Stimulated activated CD4-positive, alpha-beta T cell treated with anti-CD3 and anti-CD28 coated beads, Interleukin-4, amount 100 ng/mL, for 1 hour (primary cell): ENCODE data around the gene SCFD2.
"Not testable (repeated sequence)": the region's sequence is repeated elsewhere in the genome, so short reads cannot be mapped to it uniquely, and the experiment has no call there.

Experiments
- DNase-seq: peaks from one replicate; pipeline ENCODE4 v3.0.0-alpha.2; 2020

SCFD2 gene

GRCh38 chr4:53236624-53237023 is 129.2 kb downstream of the SCFD2 start:
- DNase-seq: not testable (repeated sequence)

DNA sequence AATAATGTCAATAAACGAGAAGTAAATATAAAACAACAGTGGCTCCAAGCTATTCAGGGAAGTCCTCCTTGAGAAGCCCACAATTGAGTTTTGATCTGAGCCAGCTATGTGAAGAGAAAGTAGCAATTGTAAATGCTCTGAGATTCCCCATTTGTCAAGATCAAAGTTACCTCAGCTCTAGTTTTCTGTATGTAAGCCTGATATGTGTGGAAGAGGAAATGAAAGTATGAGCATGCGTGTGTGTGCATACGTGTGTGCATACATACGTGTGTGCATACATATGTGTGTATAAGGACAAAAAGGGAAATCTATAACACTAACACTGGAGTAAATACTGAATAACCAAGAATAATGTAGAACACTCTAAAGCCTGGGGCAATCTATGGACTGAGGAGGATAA is 130.3 kb downstream of the SCFD2 start:
- DNase-seq: no peak

GRCh38 chr4:53234669-53235068 is 131.2 kb downstream of the SCFD2 start:
- DNase-seq: no peak

GRCh38 chr4:53234111-53234510 is 131.8 kb downstream of the SCFD2 start:
- no peak for DNase-seq

DNA sequence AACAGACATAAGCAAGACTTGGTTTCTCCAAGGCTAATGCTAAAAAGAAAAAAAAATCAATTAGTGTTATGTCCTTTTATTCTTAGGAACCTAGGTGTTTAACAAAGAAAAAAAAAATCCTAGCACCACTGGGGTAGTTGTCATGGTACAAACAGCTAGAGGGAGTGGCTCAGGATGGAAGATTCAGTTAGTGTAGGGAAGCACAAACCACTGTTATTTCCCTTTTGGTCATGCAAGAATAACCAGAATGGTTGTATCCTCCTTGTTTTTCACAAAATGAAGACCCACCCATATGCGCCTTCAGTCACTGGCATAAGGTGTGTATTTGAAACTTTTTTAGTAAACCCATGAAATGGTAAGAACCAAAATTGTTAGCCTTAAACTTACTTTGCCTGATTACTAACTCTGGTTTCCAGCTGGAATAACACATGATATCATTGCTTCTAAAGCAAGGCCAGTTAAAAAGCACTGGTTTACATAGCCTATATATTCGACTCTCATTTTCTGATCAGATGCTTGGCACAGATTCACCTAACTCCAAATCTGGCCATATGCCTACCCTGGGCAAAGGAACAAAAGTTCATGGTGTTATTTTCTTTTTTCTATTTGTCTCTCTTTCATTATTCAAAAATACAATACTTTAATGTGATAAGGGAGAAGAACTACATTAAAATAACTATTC is 132.6 kb downstream of the SCFD2 start:
- DNase-seq: no peak

- no peak for DNase-seq
Observed at GRCh38 chr4:53232371-53232770, 133.5 kb downstream of the SCFD2 start.

DNA sequence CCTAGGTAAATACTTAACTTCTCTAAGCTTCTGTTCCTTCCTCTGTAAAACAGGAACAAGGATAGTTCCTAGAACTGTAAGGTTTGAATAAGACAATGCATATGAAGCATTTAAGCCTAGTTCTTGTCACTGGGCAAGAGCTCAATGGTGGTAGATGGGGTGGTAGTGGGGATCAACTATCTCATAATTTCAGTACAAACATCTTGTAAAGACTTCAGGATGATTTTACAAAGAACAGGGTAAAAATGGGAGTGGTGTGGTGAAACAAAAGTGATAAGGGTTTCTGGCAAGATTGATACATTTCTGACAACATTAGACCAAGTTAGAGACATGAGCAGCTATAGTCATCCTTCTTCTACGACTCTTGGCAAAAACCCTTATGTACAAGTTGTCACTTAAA is 137.8 kb downstream of the SCFD2 start:
- DNase-seq: no peak

DNA sequence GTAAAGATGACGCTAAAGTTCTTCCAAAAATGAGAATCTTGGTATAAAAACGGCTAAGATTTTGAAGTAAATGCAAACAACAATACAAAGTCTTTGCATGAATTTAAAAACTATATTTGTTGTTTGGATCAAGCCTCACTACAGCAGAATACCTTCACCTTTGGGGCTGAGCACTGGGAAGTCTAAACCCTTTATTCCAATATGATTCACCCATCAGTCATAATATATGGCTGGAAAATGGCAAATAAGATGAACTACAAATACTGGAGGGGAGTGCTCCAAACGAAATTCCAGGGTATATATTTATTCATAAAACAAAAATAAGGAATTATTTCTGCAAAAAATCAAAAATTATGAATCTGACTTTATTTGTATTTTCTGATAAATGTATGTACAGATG is 138.4 kb downstream of the SCFD2 start:
- DNase-seq: no peak

GRCh38 chr4:53221832-53222480 is 143.9 kb downstream of the SCFD2 start:
- DNase-seq: no peak

DNA sequence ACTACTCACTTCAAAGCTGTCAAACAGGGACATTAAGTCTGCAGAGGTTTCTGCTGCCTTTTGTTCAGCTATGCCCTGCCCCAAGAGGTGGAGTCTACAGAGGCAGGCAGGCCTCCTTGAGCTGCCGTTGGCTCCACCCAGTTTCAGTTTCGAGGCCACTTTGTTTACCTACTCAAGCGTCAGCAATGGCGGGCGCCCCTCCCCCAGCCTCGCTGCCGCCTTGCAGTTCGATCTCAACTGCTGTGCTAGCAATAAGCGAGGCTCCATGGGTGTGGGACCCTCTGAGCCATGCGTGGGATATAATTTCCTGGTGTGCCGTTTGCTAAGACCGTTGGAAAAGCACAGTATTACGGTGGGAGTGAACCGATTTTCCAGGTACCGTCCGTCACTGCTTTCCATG is 146.7 kb downstream of the SCFD2 start:
- not testable (repeated sequence) for DNase-seq

- no peak for DNase-seq
Observed at GRCh38 chr4:53208753-53209152, 157.1 kb downstream of the SCFD2 start.

DNA sequence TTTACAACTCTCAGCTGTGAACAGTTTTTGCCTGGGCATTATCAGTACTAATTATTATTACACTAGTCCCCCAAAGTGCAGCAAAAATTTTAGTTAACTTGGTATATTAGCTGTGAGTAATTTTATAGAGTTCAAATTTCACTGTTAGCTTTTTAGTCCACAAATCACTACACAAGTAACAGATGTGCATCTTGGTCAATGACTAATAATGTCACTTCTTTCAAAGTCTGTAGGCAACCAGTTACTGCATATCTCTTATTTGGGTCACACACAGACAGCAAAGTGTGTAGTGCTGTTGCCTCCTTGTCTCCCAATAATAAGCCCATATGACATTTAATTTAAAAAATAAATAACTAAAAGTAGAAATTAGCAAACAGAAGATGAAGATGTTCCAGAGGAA is 159.9 kb downstream of the SCFD2 start:
- DNase-seq: no peak

- no peak for DNase-seq
Observed at GRCh38 chr4:53199356-53199755, 166.5 kb downstream of the SCFD2 start.

DNA sequence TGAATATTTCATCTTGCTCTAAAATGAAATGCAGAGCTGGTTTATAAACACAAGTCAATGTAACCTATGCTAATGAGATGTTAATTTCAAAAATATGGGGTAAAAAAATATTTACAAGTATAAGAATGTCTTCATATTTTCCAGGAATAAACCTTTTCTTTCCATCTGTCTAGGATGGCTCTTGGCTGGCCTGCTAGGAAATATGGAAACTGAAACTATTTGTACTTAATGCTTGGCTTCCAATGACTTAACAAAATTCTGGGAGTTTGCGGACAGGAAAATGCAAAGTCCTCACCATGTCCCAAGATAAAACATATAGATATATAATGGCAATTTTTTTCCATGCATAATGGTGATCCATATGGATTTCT is 168.1 kb downstream of the SCFD2 start:
- DNase-seq: no peak

- no peak for DNase-seq
Observed at GRCh38 chr4:53196882-53197771, 168.7 kb downstream of the SCFD2 start.

DNA sequence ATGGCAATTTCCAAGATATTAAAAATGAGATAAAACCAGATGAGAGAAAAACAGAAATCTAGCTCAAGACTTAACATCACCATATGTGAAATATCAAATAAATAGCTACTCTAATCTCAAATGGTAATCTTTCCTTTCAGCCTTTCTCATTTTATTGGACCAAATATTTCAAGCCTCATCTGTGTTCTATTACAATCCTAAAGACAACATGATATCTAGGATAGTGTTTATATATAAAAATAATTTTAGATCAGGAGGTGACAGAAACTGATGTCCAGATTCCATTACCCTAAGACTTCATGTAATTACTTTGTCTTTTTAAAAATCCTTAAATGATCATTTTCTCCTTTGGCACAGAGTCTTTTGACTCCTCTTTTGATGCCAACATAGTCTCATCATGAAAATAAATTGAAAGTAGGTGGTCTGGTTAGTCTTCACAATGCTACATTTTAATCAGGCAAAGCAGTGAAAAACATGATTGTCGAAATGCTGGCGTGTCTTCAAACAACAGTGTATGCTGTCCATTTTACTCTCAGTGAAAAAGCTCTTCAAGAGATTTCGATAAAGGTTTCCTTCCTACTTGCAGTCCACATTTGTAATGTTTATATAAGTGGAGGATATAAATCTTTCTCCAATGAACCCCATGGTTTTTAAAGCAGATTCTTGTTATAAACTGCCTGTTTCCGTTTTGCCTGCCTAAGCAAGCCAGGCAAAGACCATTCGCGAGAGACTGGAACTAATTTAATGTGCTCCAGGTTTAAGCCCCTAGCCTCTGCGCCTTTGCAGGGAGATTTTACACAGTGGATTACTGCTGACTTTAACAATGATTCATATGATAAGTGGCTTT is 169.8 kb downstream of the SCFD2 start:
- DNase-seq: no peak

- no peak for DNase-seq
Observed at GRCh38 chr4:53194727-53195126, 171.1 kb downstream of the SCFD2 start.

GRCh38 chr4:53193111-53193510 is 172.8 kb downstream of the SCFD2 start:
- no peak for DNase-seq

- no peak for DNase-seq
Observed at GRCh38 chr4:53192496-53192895, 173.4 kb downstream of the SCFD2 start.

GRCh38 chr4:53191997-53192396 is 173.9 kb downstream of the SCFD2 start:
- DNase-seq: no peak

DNA sequence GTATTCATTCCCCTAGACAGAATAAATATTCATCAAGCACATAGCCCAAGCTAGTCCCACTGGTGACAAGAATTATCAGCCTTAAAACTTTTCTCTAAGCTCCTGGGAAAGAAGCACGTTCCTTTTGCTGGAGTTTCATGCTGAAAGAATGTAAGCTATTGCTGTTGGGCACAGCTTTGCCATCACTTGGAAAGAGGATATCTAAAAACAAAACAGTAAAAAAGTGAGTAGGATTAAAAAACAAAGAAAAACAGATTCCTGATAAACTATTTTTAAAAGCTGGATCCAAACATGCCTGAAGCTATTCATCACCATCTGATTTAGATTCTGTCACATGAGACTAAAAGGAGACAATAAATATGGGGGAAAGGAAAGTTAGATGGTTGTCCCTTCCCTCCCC is 176.8 kb downstream of the SCFD2 start:
- DNase-seq: no peak

DNA sequence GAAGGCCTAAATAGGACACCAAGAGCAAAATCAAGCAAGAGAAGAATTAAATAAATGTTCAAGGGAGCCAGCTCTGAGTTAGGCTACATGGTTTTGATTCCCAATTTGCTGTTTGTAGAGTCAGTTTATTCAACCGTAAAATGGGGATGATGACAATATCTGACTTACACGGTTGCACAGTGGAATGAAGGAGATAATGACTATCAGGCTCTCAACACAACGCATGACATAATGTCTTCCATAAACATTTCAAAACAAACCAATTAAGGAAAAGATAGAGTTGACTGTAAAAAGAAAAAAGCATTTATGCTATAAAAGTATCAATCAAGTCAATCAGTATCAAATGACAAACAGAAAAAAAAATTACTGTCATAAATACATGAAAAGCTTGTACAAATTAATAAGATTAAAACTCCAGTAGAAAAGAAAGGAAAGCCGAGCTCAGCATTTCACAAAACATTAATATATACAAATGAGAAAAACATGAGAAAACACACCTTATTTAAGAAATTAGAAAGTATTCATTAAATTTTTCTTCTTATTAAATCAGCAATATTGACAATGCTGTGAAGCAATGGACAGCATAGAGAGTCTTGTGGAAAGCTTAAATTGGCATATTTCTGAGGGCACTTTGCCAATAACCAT is 179.0 kb downstream of the SCFD2 start:
- DNase-seq: no peak
